Measurements from ENCODE around the gene CYBC1. TPM values are rescaled to one million over a fixed set of nuclear protein-coding genes. Genes with fewer than 3 reads are reported as not detected.

CYBC1 gene
- total RNA-seq, 1 experiment from 2014 or later, result 71.4 TPM

- Histone ChIP-seq H3K27me3 (replicated peaks) (no peaks in the 10 kb centered on the region), H3K4me3 (peak overlapping the region; percentile 99), H3K4me1 (replicated peaks) (peaks cover 21% of the 10 kb centered on the region), H3K36me3 (peaks cover 43% of the 10 kb centered on the region), H3K9me3 (replicated peaks) (0 out of 2 replicates have a peak, but pooled peaks cover 3% of the 10 kb centered on the region), H3K27ac (no peak overlapping the region)
- DNase-seq (ENCODE audit: low read depth in 1 of 2, low spot score in 2 of 2), result peak in 1 of 2 experiments; percentile 48
Measured at GRCh38 chr17:82449131-82449882, 1.2 kb downstream of the CYBC1 start.

GRCh38 chr17:82447876-82448275, 2.7 kb downstream of the CYBC1 start:
- H3K36me3 ChIP-seq, result peaks cover 55% of the 10 kb centered on the region
- H3K27me3 ChIP-seq (replicated peaks), result no peaks in the 10 kb centered on the region
- H3K4me3 ChIP-seq, result no peak overlapping the region
- H3K9me3 ChIP-seq (replicated peaks), result 0 out of 2 replicates have a peak, but pooled peaks cover 3% of the 10 kb centered on the region
- H3K4me1 ChIP-seq (replicated peaks), result peaks cover 21% of the 10 kb centered on the region
- no peak overlapping the region for H3K27ac ChIP-seq
- DNase-seq (ENCODE audit: low read depth in 1 of 2, low spot score in 2 of 2), result no peak

- H3K27ac ChIP-seq, result no peak overlapping the region
- DNase-seq (ENCODE audit: low read depth in 1 of 2, low spot score in 2 of 2), result no peak
- peaks cover 21% of the 10 kb centered on the region for H3K4me1 ChIP-seq (replicated peaks)
- no peaks in the 10 kb centered on the region for H3K27me3 ChIP-seq (replicated peaks)
- H3K9me3 ChIP-seq (replicated peaks), result 0 out of 2 replicates have a peak, but pooled peaks cover 3% of the 10 kb centered on the region
- H3K4me3 ChIP-seq, result no peak overlapping the region
- peaks cover 67% of the 10 kb centered on the region for H3K36me3 ChIP-seq
Measured at GRCh38 chr17:82446649-82447048, 3.9 kb downstream of the CYBC1 start.

GRCh38 chr17:82446124-82446523, 4.4 kb downstream of the CYBC1 start:
- Histone ChIP-seq H3K27ac (no peak overlapping the region), H3K9me3 (replicated peaks) (0 out of 2 replicates have a peak, but pooled peaks cover 3% of the 10 kb centered on the region), H3K36me3 (peaks cover 70% of the 10 kb centered on the region), H3K27me3 (replicated peaks) (no peaks in the 10 kb centered on the region), H3K4me3 (no peak overlapping the region), H3K4me1 (replicated peaks) (peaks cover 17% of the 10 kb centered on the region)
- DNase-seq (ENCODE audit: low read depth in 1 of 2, low spot score in 2 of 2), result peak in 1 of 2 experiments; percentile 53

- no peak overlapping the region for H3K4me3 ChIP-seq
- no peak overlapping the region for H3K27ac ChIP-seq
- no peaks in the 10 kb centered on the region for H3K27me3 ChIP-seq (replicated peaks)
- DNase-seq (ENCODE audit: low read depth in 1 of 2, low spot score in 2 of 2), result peak in 1 of 2 experiments; percentile 48
- H3K36me3 ChIP-seq, result peaks cover 72% of the 10 kb centered on the region
- H3K4me1 ChIP-seq (replicated peaks), result peaks cover 13% of the 10 kb centered on the region
- 0 out of 2 replicates have a peak, but pooled peaks cover 3% of the 10 kb centered on the region for H3K9me3 ChIP-seq (replicated peaks)
Measured at GRCh38 chr17:82445542-82445941, 5.0 kb downstream of the CYBC1 start.

- H3K27me3 ChIP-seq (replicated peaks), result no peaks in the 10 kb centered on the region
- H3K4me1 ChIP-seq (replicated peaks), result peaks cover 10% of the 10 kb centered on the region
- H3K27ac ChIP-seq, result no peak overlapping the region
- no peaks in the 10 kb centered on the region for H3K9me3 ChIP-seq (replicated peaks)
- H3K36me3 ChIP-seq, result peaks cover 72% of the 10 kb centered on the region
- no peak for DNase-seq (ENCODE audit: low read depth in 1 of 2, low spot score in 2 of 2)
- no peak overlapping the region for H3K4me3 ChIP-seq
Measured at GRCh38 chr17:82444941-82445521, 5.5 kb downstream of the CYBC1 start.

GRCh38 chr17:82444284-82444893, 6.2 kb downstream of the CYBC1 start:
- no peak for DNase-seq (ENCODE audit: low read depth in 1 of 2, low spot score in 2 of 2)
- no peaks in the 10 kb centered on the region for H3K9me3 ChIP-seq (replicated peaks)
- H3K4me3 ChIP-seq, result no peak overlapping the region
- peaks cover 3% of the 10 kb centered on the region for H3K4me1 ChIP-seq (replicated peaks)
- peaks cover 72% of the 10 kb centered on the region for H3K36me3 ChIP-seq
- no peaks in the 10 kb centered on the region for H3K27me3 ChIP-seq (replicated peaks)
- H3K27ac ChIP-seq, result no peak overlapping the region

- Histone ChIP-seq H3K27ac (no peak overlapping the region), H3K9me3 (replicated peaks) (no peaks in the 10 kb centered on the region), H3K4me1 (replicated peaks) (no peaks in the 10 kb centered on the region), H3K4me3 (no peak overlapping the region), H3K36me3 (peaks cover 74% of the 10 kb centered on the region), H3K27me3 (replicated peaks) (no peaks in the 10 kb centered on the region)
- DNase-seq (ENCODE audit: low read depth in 1 of 2, low spot score in 2 of 2), result no peak
Measured at GRCh38 chr17:82443465-82444283, 6.9 kb downstream of the CYBC1 start.

GRCh38 chr17:82442643-82443464, 7.7 kb downstream of the CYBC1 start:
- Histone ChIP-seq H3K27me3 (replicated peaks) (no peaks in the 10 kb centered on the region), H3K36me3 (peaks cover 78% of the 10 kb centered on the region), H3K27ac (no peak overlapping the region), H3K4me3 (no peak overlapping the region), H3K4me1 (replicated peaks) (no peaks in the 10 kb centered on the region), H3K9me3 (replicated peaks) (no peaks in the 10 kb centered on the region)
- DNase-seq (ENCODE audit: low read depth in 1 of 2, low spot score in 2 of 2), result no peak

- no peak overlapping the region for H3K4me3 ChIP-seq
- DNase-seq (ENCODE audit: low read depth in 1 of 2, low spot score in 2 of 2), result no peak
- no peaks in the 10 kb centered on the region for H3K9me3 ChIP-seq (replicated peaks)
- no peaks in the 10 kb centered on the region for H3K4me1 ChIP-seq (replicated peaks)
- no peaks in the 10 kb centered on the region for H3K27me3 ChIP-seq (replicated peaks)
- peaks cover 84% of the 10 kb centered on the region for H3K36me3 ChIP-seq
- no peak overlapping the region for H3K27ac ChIP-seq
Measured at GRCh38 chr17:82441691-82442487, 8.7 kb downstream of the CYBC1 start.

GRCh38 chr17:82440991-82441627, 9.4 kb downstream of the CYBC1 start:
- Histone ChIP-seq H3K4me1 (replicated peaks) (no peaks in the 10 kb centered on the region), H3K4me3 (no peak overlapping the region), H3K9me3 (replicated peaks) (no peaks in the 10 kb centered on the region), H3K27ac (no peak overlapping the region), H3K36me3 (peaks cover 84% of the 10 kb centered on the region), H3K27me3 (replicated peaks) (no peaks in the 10 kb centered on the region)
- no peak for DNase-seq (ENCODE audit: low read depth in 1 of 2, low spot score in 2 of 2)

- Histone ChIP-seq H3K36me3 (peaks cover 84% of the 10 kb centered on the region), H3K4me1 (replicated peaks) (no peaks in the 10 kb centered on the region), H3K9me3 (replicated peaks) (no peaks in the 10 kb centered on the region), H3K27ac (no peak overlapping the region), H3K4me3 (no peak overlapping the region), H3K27me3 (replicated peaks) (no peaks in the 10 kb centered on the region)
- DNase-seq (ENCODE audit: low read depth in 1 of 2, low spot score in 2 of 2), result no peak
Measured at GRCh38 chr17:82440469-82440981, 10.0 kb downstream of the CYBC1 start.

All from SJSA1 (cell line).